H9 (cell line): Measurements from ENCODE around the gene IRS2. TPM values are rescaled to one million over a fixed set of nuclear protein-coding genes. Genes with fewer than 3 reads are reported as not detected.

Experiments
- DNase-seq: peaks from one replicate; pipeline ENCODE4 v3.0.0-alpha.2; 2017
- H2AFZ ChIP-seq: one replicate; pipeline ENCODE4 v1.6.1; 2013; ENCODE audit warnings: mild to moderate bottlenecking, low read length, control low read depth, moderate library complexity
- H2AK5ac ChIP-seq: 2 replicates; pipeline ENCODE4 v1.6.1; 2013; ENCODE audit warnings: low read length, control low read depth, mixed read lengths; ENCODE audit not compliant: insufficient read length
- H2BK120ac ChIP-seq: one replicate; pipeline ENCODE4 v1.6.1; 2013; ENCODE audit warnings: low read depth, mild to moderate bottlenecking, low read length, control low read depth, inconsistent platforms; ENCODE audit not compliant: poor library complexity, severe bottlenecking
- H2BK12ac ChIP-seq: 2 replicates; pipeline ENCODE4 v1.6.1; 2013; ENCODE audit warnings: low read length, control low read depth, mixed read lengths, low read depth; ENCODE audit not compliant: insufficient read length
- H2BK15ac ChIP-seq: 2 replicates; pipeline ENCODE4 v1.6.1; 2013; ENCODE audit warnings: low read depth, low read length, control low read depth
- H2BK20ac ChIP-seq: one replicate; pipeline ENCODE4 v1.6.1; 2013; ENCODE audit warnings: low read depth, mild to moderate bottlenecking, low read length, control low read depth, inconsistent platforms; ENCODE audit not compliant: poor library complexity, severe bottlenecking
- H2BK5ac ChIP-seq: 2 replicates; pipeline ENCODE4 v1.6.1; 2013; ENCODE audit warnings: low read length, control low read depth, mixed read lengths; ENCODE audit not compliant: insufficient read length
- H3K14ac ChIP-seq: 2 replicates; pipeline ENCODE4 v1.6.1; 2013; ENCODE audit warnings: low read length, control low read depth; ENCODE audit not compliant: insufficient read depth
- H3K18ac ChIP-seq: 2 replicates; pipeline ENCODE4 v1.6.1; 2013; ENCODE audit warnings: low read depth, mild to moderate bottlenecking, mixed read lengths, low read length, control low read depth; ENCODE audit not compliant: insufficient read length
- H3K23ac ChIP-seq: 2 replicates; pipeline ENCODE4 v1.6.1; 2013; ENCODE audit warnings: low read length, control low read depth, mixed read lengths, low read depth; ENCODE audit not compliant: insufficient read length
- H3K23me2 ChIP-seq: 2 replicates; pipeline ENCODE4 v1.6.1; 2013; ENCODE audit warnings: low read depth, mild to moderate bottlenecking, mixed read lengths, low read length, control low read depth; ENCODE audit not compliant: insufficient read length, poor library complexity, severe bottlenecking
- H3K27ac ChIP-seq: 2 replicates; pipeline ENCODE4 v1.5.1; 2013; ENCODE audit warnings: low read length, control low read depth, mixed read lengths, low read depth; ENCODE audit not compliant: insufficient read length
- H3K27me3 ChIP-seq: 2 replicates; pipeline ENCODE4 v1.6.1; 2013; ENCODE audit warnings: low read length, control low read depth, inconsistent platforms; ENCODE audit not compliant: insufficient read depth
- H3K4ac ChIP-seq: 2 replicates; pipeline ENCODE4 v1.6.1; 2013; ENCODE audit warnings: low read depth, mild to moderate bottlenecking, control low read depth, inconsistent platforms, low read length, moderate library complexity
- H3K4me1 ChIP-seq: 2 replicates; pipeline ENCODE4 v1.6.1; 2013; ENCODE audit warnings: low read length, control low read depth, inconsistent platforms; ENCODE audit not compliant: insufficient read depth
- H3K4me2 ChIP-seq: 2 replicates; pipeline ENCODE4 v1.6.1; 2013; ENCODE audit warnings: low read length, control low read depth, mixed read lengths; ENCODE audit not compliant: insufficient read length, insufficient read depth
- H3K56ac ChIP-seq: 2 replicates; pipeline ENCODE4 v1.6.1; 2013; ENCODE audit warnings: low read depth, mild to moderate bottlenecking, mixed read lengths, low read length, control low read depth; ENCODE audit not compliant: insufficient read length
- H3K79me1 ChIP-seq: 2 replicates; pipeline ENCODE4 v1.6.1; 2013; ENCODE audit warnings: low read depth, mild to moderate bottlenecking, moderate library complexity, low read length, control low read depth, inconsistent platforms; ENCODE audit not compliant: insufficient read depth, poor library complexity, severe bottlenecking
- H3K79me2 ChIP-seq: 2 replicates; pipeline ENCODE4 v1.6.1; 2013; ENCODE audit warnings: low read length, control low read depth, inconsistent platforms; ENCODE audit not compliant: insufficient read depth
- H3K9ac ChIP-seq: 2 replicates; pipeline ENCODE4 v1.6.1; 2013; ENCODE audit warnings: low read length, control low read depth, mixed read lengths; ENCODE audit not compliant: insufficient read length; ENCODE audit errors: extremely low read depth
- H3K9me3 ChIP-seq: one replicate; pipeline ENCODE4 v1.6.1; 2013; ENCODE audit warnings: low read depth, low read length, inconsistent platforms; ENCODE audit not compliant: control insufficient read depth
- H3T11ph ChIP-seq: one replicate; pipeline ENCODE4 v1.6.1; 2013; ENCODE audit warnings: mild to moderate bottlenecking, low read length, control low read depth, inconsistent platforms
- H4K20me1 ChIP-seq: one replicate; pipeline ENCODE4 v1.6.1; 2013; ENCODE audit not compliant: control insufficient read depth, insufficient read length, insufficient read depth
- H4K5ac ChIP-seq: 2 replicates; pipeline ENCODE4 v1.6.1; 2013; ENCODE audit warnings: low read depth, mild to moderate bottlenecking, mixed read lengths, low read length, control low read depth; ENCODE audit not compliant: insufficient read length
- H4K8ac ChIP-seq: replicated peaks from 2 replicates; pipeline ENCODE4 v1.6.1; 2013; ENCODE audit warnings: low read length, control low read depth, mixed read lengths, low read depth; ENCODE audit not compliant: insufficient read length
- H4K91ac ChIP-seq: 2 replicates; pipeline ENCODE4 v1.6.1; 2013; ENCODE audit warnings: low read depth, mild to moderate bottlenecking, moderate library complexity, mixed read lengths, low read length, control low read depth; ENCODE audit not compliant: insufficient read length
- H3K27ac Mint-ChIP-seq, 3 experiments: 2 replicates in 2 of 3; 3 replicates in 1 of 3; pipeline ENCODE4 v1.8.0; 2020 to 2021; ENCODE audit warnings: mixed read lengths in 3 of 3, mild to moderate bottlenecking in 1 of 3, moderate library complexity in 1 of 3
- H3K27me3 Mint-ChIP-seq: 2 replicates; pipeline ENCODE4 v1.8.0; 2021; ENCODE audit warnings: low read depth, mild to moderate bottlenecking, moderate library complexity, mixed read lengths
- H3K36me3 Mint-ChIP-seq, 3 experiments: 2 replicates in 2 of 3; 3 replicates in 1 of 3; pipeline ENCODE4 v1.8.0; 2020 to 2021; ENCODE audit warnings: low read depth in 3 of 3, mixed read lengths in 3 of 3; ENCODE audit not compliant: insufficient read depth in 1 of 3
- H3K4me1 Mint-ChIP-seq, 2 experiments: 2 replicates each; pipeline ENCODE4 v1.8.0; 2020; ENCODE audit warnings: mixed read lengths in 2 of 2
- H3K4me3 Mint-ChIP-seq, 2 experiments: 2 replicates in 1 of 2; 3 replicates in 1 of 2; pipeline ENCODE4 v1.8.0; 2020 to 2021; ENCODE audit warnings: mild to moderate bottlenecking in 2 of 2, mixed read lengths in 2 of 2, moderate library complexity in 1 of 2
- H3K9me3 Mint-ChIP-seq, 2 experiments: 2 replicates in 1 of 2; 3 replicates in 1 of 2; pipeline ENCODE4 v1.8.0; 2020; ENCODE audit warnings: mild to moderate bottlenecking in 2 of 2, mixed read lengths in 2 of 2, moderate library complexity in 1 of 2
- CTCF ChIP-seq: fragments of 200-600 bp; sonication (generic); conservative IDR thresholded peaks from 3 replicates; pipeline ENCODE4 v1.8.0; 2021; ENCODE audit warnings: antibody characterized with exemption, mild to moderate bottlenecking
- WGBS: extraction: QIAGEN DNeasy Blood & Tissue Kit; methylation state at CpG from one replicate; pipeline ENCODE4 v1.1.7; 2013; ENCODE audit warnings: missing lambda C conversion rate, low lambda C conversion rate, mixed read lengths; ENCODE audit not compliant: insufficient read length; ENCODE audit errors: extremely low coverage; 5-methylcytosine and 5-hydroxymethylcytosine counted together
- total RNA-seq: library from RNA; stranded (reverse); gene quantifications from 2 replicates; pipeline ENCODE4 v1.2.1, GENCODE V29; 2021

Gene IRS2
- total RNA-seq, 1 experiment from 2014 or later: 10.1 TPM

- Histone ChIP-seq H3K4me1 (peaks cover 7% of the 10 kb centered on the region; the same call in 1 of the 2 replicates), H3K18ac (no peak overlapping the region), H4K91ac (no peak overlapping the region), H4K20me1 (no peaks in the 10 kb centered on the region), H3K9me3 (no peaks in the 10 kb centered on the region), H3K4me2 (no peak overlapping the region), H3K27ac (no peak overlapping the region), H3K4ac (no peak overlapping the region), H3K27me3 (no peaks in the 10 kb centered on the region), H2BK15ac (no peak overlapping the region), H3K14ac (peak overlapping the region; percentile 36; the same call in 1 of the 2 replicates), H2BK120ac (no peak overlapping the region), H2BK5ac (no peak overlapping the region), H3K23me2 (no peaks in the 10 kb centered on the region), H3T11ph (no peak overlapping the region), H3K56ac (no peak overlapping the region), H2BK20ac (no peak overlapping the region), H3K79me2 (no peaks in the 10 kb centered on the region), H2BK12ac (no peak overlapping the region), H3K9ac (no peak overlapping the region), H4K8ac (no peak overlapping the region), H3K79me1 (no peaks in the 10 kb centered on the region), H2AK5ac (no peak overlapping the region), H2AFZ (no peak overlapping the region), H3K23ac (no peak overlapping the region), H4K5ac (no peak overlapping the region)
- peak overlapping the region in 1 of 3 experiments; percentile 21; a peak in 1 of 7 replicates for H3K27ac Mint-ChIP-seq
- TF ChIP-seq CTCF: no peak
- H3K4me3 Mint-ChIP-seq: no peak overlapping the region
- peaks cover 24 to 29% of the 10 kb centered on the region in 2 experiments for H3K4me1 Mint-ChIP-seq
- WGBS: no CpG with 5 or more reads among the region's 3 CpGs
- no peaks in the 10 kb centered on the region; a peak in 1 of 7 replicates for H3K36me3 Mint-ChIP-seq
- H3K27me3 Mint-ChIP-seq: peaks cover 3% of the 10 kb centered on the region
- H3K9me3 Mint-ChIP-seq: no peaks in the 10 kb centered on the region; a peak in 2 of 5 replicates
- no peak for DNase-seq
Measured at GRCh38 chr13:109821103-109821502, 34.7 kb upstream of the IRS2 start.
